Mesenchymal stem cell (in vitro differentiated cells and primary cell): Measurements from ENCODE around the gene CABLES2.

Source experiments
- DNase-seq: peaks from one replicate; pipeline ENCODE4 v3.0.0-alpha.2; 2013
- H2AFZ ChIP-seq: one replicate; pipeline ENCODE4 v1.6.1; 2013; ENCODE audit warnings: low read depth, mild to moderate bottlenecking, control low read depth, inconsistent platforms, low read length, moderate library complexity
- H2AK5ac ChIP-seq: 2 replicates; pipeline ENCODE4 v1.6.1; 2013; ENCODE audit warnings: low read length, moderate library complexity, mild to moderate bottlenecking, inconsistent platforms; ENCODE audit not compliant: severe bottlenecking
- H2BK120ac ChIP-seq: one replicate; pipeline ENCODE4 v1.6.1; 2013; ENCODE audit warnings: low read depth, mild to moderate bottlenecking, inconsistent platforms, low read length, moderate library complexity
- H2BK12ac ChIP-seq, 2 experiments: one replicate each; pipeline ENCODE4 v1.6.1; 2013; ENCODE audit warnings: inconsistent platforms in 2 of 2, low read length in 2 of 2, mild to moderate bottlenecking in 2 of 2, moderate library complexity in 2 of 2, control low read depth in 1 of 2
- H2BK15ac ChIP-seq: one replicate; pipeline ENCODE4 v1.6.1; 2013; ENCODE audit warnings: mild to moderate bottlenecking, low read depth, inconsistent platforms; ENCODE audit not compliant: poor library complexity, severe bottlenecking
- H2BK5ac ChIP-seq: 2 replicates; pipeline ENCODE4 v1.6.1; 2013; ENCODE audit warnings: low read depth, mild to moderate bottlenecking, low read length, control low read depth, inconsistent platforms; ENCODE audit not compliant: poor library complexity, severe bottlenecking
- H3K14ac ChIP-seq, 2 experiments: one replicate each; pipeline ENCODE4 v1.6.1; 2013; ENCODE audit warnings: inconsistent platforms in 2 of 2, low read length in 2 of 2, control low read depth in 1 of 2, mild to moderate bottlenecking in 1 of 2, moderate library complexity in 1 of 2
- H3K18ac ChIP-seq, 2 experiments: one replicate each; pipeline ENCODE4 v1.6.1; 2013; ENCODE audit warnings: inconsistent platforms in 2 of 2, low read length in 2 of 2, control low read depth in 1 of 2, low read depth in 1 of 2, mild to moderate bottlenecking in 1 of 2
- H3K23ac ChIP-seq, 2 experiments: one replicate each; pipeline ENCODE4 v1.6.1; 2013; ENCODE audit warnings: inconsistent platforms in 2 of 2, low read length in 2 of 2, mild to moderate bottlenecking in 2 of 2, moderate library complexity in 2 of 2, control low read depth in 1 of 2
- H3K27ac ChIP-seq: 2 replicates; pipeline ENCODE4 v1.5.1; 2013; ENCODE audit warnings: mild to moderate bottlenecking, moderate library complexity, low read length, control low read depth, inconsistent platforms; ENCODE audit not compliant: poor library complexity, severe bottlenecking
- H3K27me3 ChIP-seq, 2 experiments: 2 replicates each; pipeline versions ENCODE4 v1.6.1 to v1.7.0; 2013; ENCODE audit warnings: low read length in 2 of 2, mild to moderate bottlenecking in 2 of 2, moderate library complexity in 2 of 2, control low read depth in 1 of 2, inconsistent platforms in 1 of 2; ENCODE audit not compliant: control insufficient read depth in 1 of 2, insufficient read depth in 1 of 2
- H3K36me3 ChIP-seq, 2 experiments: 2 replicates each; pipeline versions ENCODE4 v1.6.1 to v1.7.0; 2013; ENCODE audit warnings: low read length in 2 of 2, control low read depth in 1 of 2, inconsistent platforms in 1 of 2, low read depth in 1 of 2, mild to moderate bottlenecking in 1 of 2; ENCODE audit not compliant: insufficient read depth in 2 of 2, control insufficient read depth in 1 of 2
- H3K4ac ChIP-seq, 2 experiments: one replicate each; pipeline ENCODE4 v1.6.1; 2013; ENCODE audit warnings: inconsistent platforms in 2 of 2, low read length in 2 of 2, mild to moderate bottlenecking in 2 of 2, moderate library complexity in 2 of 2, control low read depth in 1 of 2, low read depth in 1 of 2
- H3K4me1 ChIP-seq: 2 replicates; pipeline ENCODE4 v1.6.1; 2013; ENCODE audit warnings: low read depth, low read length, control low read depth; ENCODE audit not compliant: control insufficient read depth, insufficient read depth
- H3K4me2 ChIP-seq: 2 replicates; pipeline ENCODE4 v1.6.1; 2013; ENCODE audit warnings: low read length, mild to moderate bottlenecking, inconsistent platforms; ENCODE audit not compliant: poor library complexity, severe bottlenecking
- H3K4me3 ChIP-seq, 2 experiments: 2 replicates each; pipeline versions ENCODE4 v1.5.1 to v1.7.0; 2013; ENCODE audit warnings: low read length in 2 of 2, mild to moderate bottlenecking in 2 of 2, control low read depth in 1 of 2, low read depth in 1 of 2; ENCODE audit not compliant: insufficient read depth in 1 of 2
- H3K79me1 ChIP-seq: replicated peaks from 2 replicates; pipeline ENCODE4 v1.6.1; 2013; ENCODE audit warnings: mild to moderate bottlenecking, control low read depth, low read length, inconsistent platforms; ENCODE audit not compliant: poor library complexity, severe bottlenecking
- H3K9ac ChIP-seq: 2 replicates; pipeline ENCODE4 v1.7.0; 2013; ENCODE audit warnings: mild to moderate bottlenecking, low read length, moderate library complexity
- H3K9me3 ChIP-seq: 2 replicates; pipeline ENCODE4 v1.7.0; 2013; ENCODE audit warnings: mild to moderate bottlenecking, low read length; ENCODE audit not compliant: control insufficient read depth
- H4K8ac ChIP-seq: one replicate; pipeline ENCODE4 v1.6.1; 2013; ENCODE audit warnings: inconsistent platforms, mild to moderate bottlenecking, low read length, moderate library complexity
- H4K91ac ChIP-seq: one replicate; pipeline ENCODE4 v1.6.1; 2013; ENCODE audit warnings: mild to moderate bottlenecking, low read length, inconsistent platforms
- WGBS: methylation state at CpG from one replicate; pipeline ENCODE4 v1.1.7; 2013; ENCODE audit warnings: mixed read lengths; 5-methylcytosine and 5-hydroxymethylcytosine counted together

Gene CABLES2

GRCh38 chr20:62392621-62393334 lies 14.3 kb downstream of the CABLES2 start:
- no peak overlapping the region for H3K4me3 ChIP-seq
- no peaks in the 10 kb centered on the region for H3K9me3 ChIP-seq
- H2BK5ac ChIP-seq, result no peak overlapping the region
- H3K4ac ChIP-seq, result no peak overlapping the region
- H3K4me2 ChIP-seq, result no peak overlapping the region
- no peak overlapping the region for H2BK120ac ChIP-seq
- H2BK12ac ChIP-seq, result no peak overlapping the region
- no peak overlapping the region for H2AK5ac ChIP-seq
- peaks cover 18% of the 10 kb centered on the region for H3K79me1 ChIP-seq
- no peak overlapping the region for H3K18ac ChIP-seq
- H3K23ac ChIP-seq, result no peak overlapping the region
- no peak overlapping the region for H2BK15ac ChIP-seq
- DNase-seq, result no peak
- H2AFZ ChIP-seq, result no peak overlapping the region
- no peak overlapping the region for H4K91ac ChIP-seq
- peaks cover 60 to 100% of the 10 kb centered on the region in 2 experiments for H3K36me3 ChIP-seq
- no peaks in the 10 kb centered on the region for H3K27me3 ChIP-seq
- H4K8ac ChIP-seq, result no peak overlapping the region
- H3K9ac ChIP-seq, result no peak overlapping the region
- peaks cover 19% of the 10 kb centered on the region for H3K4me1 ChIP-seq
- H3K27ac ChIP-seq, result no peak overlapping the region
- H3K14ac ChIP-seq, result no peak overlapping the region
- 96% methylated on average over 20 of the region's 21 CpGs for WGBS

GRCh38 chr20:62392077-62392418 lies 15.0 kb downstream of the CABLES2 start:
- Histone ChIP-seq H2BK120ac (no peak overlapping the region), H3K4me2 (no peak overlapping the region), H3K27me3 (no peaks in the 10 kb centered on the region), H3K18ac (no peak overlapping the region), H3K36me3 (peaks cover 54 to 94% of the 10 kb centered on the region in 2 experiments), H3K9me3 (no peaks in the 10 kb centered on the region), H2BK15ac (no peak overlapping the region), H3K4me1 (peaks cover 23% of the 10 kb centered on the region), H4K91ac (no peak overlapping the region), H3K27ac (no peak overlapping the region), H3K4me3 (no peak overlapping the region), H3K9ac (no peak overlapping the region), H4K8ac (no peak overlapping the region), H3K79me1 (peaks cover 18% of the 10 kb centered on the region), H3K23ac (no peak overlapping the region), H3K14ac (no peak overlapping the region), H3K4ac (no peak overlapping the region), H2AFZ (no peak overlapping the region), H2BK12ac (no peak overlapping the region), H2AK5ac (no peak overlapping the region), H2BK5ac (no peak overlapping the region)
- 95% methylated on average over 10 of the region's 10 CpGs for WGBS
- no peak for DNase-seq

- no peaks in the 10 kb centered on the region for H3K9me3 ChIP-seq
- H4K8ac ChIP-seq, result no peak overlapping the region
- no peak overlapping the region for H3K9ac ChIP-seq
- H3K27me3 ChIP-seq, result no peaks in the 10 kb centered on the region
- H2BK12ac ChIP-seq, result no peak overlapping the region
- no peak overlapping the region for H3K14ac ChIP-seq
- no peak overlapping the region for H4K91ac ChIP-seq
- no peak overlapping the region for H2BK15ac ChIP-seq
- no peak overlapping the region for H2AFZ ChIP-seq
- H3K4me2 ChIP-seq, result no peak overlapping the region
- no peak for DNase-seq
- H3K79me1 ChIP-seq, result peaks cover 18% of the 10 kb centered on the region
- H2BK5ac ChIP-seq, result no peak overlapping the region
- peaks cover 54 to 87% of the 10 kb centered on the region in 2 experiments for H3K36me3 ChIP-seq
- WGBS, result 93% methylated on average over 43 of the region's 44 CpGs
- no peak overlapping the region for H3K18ac ChIP-seq
- no peak overlapping the region for H2BK120ac ChIP-seq
- no peak overlapping the region for H3K4me3 ChIP-seq
- H2AK5ac ChIP-seq, result no peak overlapping the region
- H3K27ac ChIP-seq, result no peak overlapping the region
- peaks cover 23% of the 10 kb centered on the region for H3K4me1 ChIP-seq
- H3K23ac ChIP-seq, result no peak overlapping the region
- no peak overlapping the region for H3K4ac ChIP-seq
Observed at GRCh38 chr20:62391165-62392076, 15.7 kb downstream of the CABLES2 start.
